ENCODE results near the gene ZNF584.

DNA sequence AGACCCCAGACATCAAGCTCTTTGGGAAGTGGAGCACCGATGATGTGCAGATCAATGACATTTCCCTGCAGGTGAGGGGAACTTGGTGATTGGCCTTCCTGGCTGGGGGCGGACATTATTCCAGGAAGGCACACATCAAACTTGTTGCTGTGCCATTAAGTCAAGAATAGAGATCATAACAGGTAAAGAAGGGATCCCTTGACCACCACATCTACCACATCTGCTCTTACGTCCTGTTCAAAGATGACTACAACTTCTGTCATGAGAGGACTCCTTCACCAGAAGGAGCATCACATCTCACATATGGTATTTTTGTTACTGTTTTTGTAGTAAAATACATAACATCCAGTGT lies 20.3 kb upstream of the ZNF584 start:
- TF ChIP-seq CTCF (IDR thresholded peaks at IDR 0.05) (no peak), POLR2A (IDR thresholded peaks at IDR 0.05) (no peak), POLR2AphosphoS5 (IDR thresholded peaks at IDR 0.05; ENCODE audit: insufficient read depth in 1 of 2, low read depth in 1 of 2) (no peak)

All from vagina (tissue), 2 donors.